Retinal pigment epithelial cell (primary cell): ENCODE data around the gene DNAH10.
"Not testable (repeated sequence)": the region's sequence is repeated elsewhere in the genome, so short reads cannot be mapped to it uniquely, and the experiment has no call there.

ENCODE experiments used
- DNase-seq: peaks from one replicate; pipeline ENCODE4 v3.0.0-alpha.2; 2010; ENCODE audit warnings: low read depth
- H3K4me3 ChIP-seq: 2 replicates; pipeline ENCODE4 v1.5.1; 2011; ENCODE audit warnings: mild to moderate bottlenecking, low read length, control low read depth, moderate library complexity
- TF ChIP-seq, protein P1 (sequence below): conservative IDR thresholded peaks from 2 replicates; pipeline ENCODE4 v1.5.1; 2011; ENCODE audit warnings: low read depth, low read length, control low read depth, inconsistent platforms

The DNAH10 gene

DNA sequence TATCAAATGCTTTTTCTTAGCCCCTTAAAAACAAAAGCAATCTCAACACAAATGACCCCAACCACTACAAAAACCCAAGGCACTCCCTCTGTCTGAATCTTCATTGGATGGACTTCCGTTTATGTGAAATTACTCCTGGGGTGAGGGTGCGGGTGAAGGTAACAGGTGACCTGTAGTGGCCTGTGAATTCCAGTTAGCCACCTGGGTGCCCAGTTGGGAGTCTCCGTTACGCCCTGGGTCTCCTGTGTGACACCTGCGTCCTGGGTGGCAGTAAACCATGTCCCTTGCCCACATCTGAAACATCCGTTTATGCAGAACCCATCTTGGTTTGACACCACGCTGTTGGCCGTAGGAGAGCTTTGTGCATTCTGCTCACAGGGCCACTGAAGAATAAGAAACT lies 148.0 kb downstream of the DNAH10 start:
- H3K4me3 ChIP-seq, result no peak overlapping the region
- TF ChIP-seq, protein P1, sequence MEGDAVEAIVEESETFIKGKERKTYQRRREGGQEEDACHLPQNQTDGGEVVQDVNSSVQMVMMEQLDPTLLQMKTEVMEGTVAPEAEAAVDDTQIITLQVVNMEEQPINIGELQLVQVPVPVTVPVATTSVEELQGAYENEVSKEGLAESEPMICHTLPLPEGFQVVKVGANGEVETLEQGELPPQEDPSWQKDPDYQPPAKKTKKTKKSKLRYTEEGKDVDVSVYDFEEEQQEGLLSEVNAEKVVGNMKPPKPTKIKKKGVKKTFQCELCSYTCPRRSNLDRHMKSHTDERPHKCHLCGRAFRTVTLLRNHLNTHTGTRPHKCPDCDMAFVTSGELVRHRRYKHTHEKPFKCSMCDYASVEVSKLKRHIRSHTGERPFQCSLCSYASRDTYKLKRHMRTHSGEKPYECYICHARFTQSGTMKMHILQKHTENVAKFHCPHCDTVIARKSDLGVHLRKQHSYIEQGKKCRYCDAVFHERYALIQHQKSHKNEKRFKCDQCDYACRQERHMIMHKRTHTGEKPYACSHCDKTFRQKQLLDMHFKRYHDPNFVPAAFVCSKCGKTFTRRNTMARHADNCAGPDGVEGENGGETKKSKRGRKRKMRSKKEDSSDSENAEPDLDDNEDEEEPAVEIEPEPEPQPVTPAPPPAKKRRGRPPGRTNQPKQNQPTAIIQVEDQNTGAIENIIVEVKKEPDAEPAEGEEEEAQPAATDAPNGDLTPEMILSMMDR, result no peak
- DNase-seq, result no peak

DNA sequence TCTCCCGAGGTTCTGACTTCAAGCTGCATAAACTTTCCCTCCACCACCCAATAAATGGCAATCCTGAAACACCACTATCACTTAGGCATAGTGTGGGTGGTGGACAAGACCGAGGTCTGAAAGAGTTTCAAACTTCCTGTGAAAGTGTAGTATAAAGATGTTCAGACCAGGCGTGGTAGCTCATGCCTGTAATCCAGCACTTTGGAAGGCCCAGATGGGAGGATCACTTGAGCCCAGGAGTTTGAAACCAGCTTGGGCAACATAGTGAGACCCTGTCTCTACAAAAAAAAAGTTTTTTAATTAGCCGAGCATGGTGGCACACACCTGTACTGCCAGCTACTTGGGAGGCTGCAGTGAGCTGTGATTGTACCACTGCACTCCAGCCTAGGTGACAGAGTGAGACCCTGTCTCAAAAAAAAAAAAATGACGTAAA lies 148.7 kb downstream of the DNAH10 start:
- DNase-seq, result no peak
- TF ChIP-seq, protein P1, result no peak
- H3K4me3 ChIP-seq, result no peak overlapping the region

DNA sequence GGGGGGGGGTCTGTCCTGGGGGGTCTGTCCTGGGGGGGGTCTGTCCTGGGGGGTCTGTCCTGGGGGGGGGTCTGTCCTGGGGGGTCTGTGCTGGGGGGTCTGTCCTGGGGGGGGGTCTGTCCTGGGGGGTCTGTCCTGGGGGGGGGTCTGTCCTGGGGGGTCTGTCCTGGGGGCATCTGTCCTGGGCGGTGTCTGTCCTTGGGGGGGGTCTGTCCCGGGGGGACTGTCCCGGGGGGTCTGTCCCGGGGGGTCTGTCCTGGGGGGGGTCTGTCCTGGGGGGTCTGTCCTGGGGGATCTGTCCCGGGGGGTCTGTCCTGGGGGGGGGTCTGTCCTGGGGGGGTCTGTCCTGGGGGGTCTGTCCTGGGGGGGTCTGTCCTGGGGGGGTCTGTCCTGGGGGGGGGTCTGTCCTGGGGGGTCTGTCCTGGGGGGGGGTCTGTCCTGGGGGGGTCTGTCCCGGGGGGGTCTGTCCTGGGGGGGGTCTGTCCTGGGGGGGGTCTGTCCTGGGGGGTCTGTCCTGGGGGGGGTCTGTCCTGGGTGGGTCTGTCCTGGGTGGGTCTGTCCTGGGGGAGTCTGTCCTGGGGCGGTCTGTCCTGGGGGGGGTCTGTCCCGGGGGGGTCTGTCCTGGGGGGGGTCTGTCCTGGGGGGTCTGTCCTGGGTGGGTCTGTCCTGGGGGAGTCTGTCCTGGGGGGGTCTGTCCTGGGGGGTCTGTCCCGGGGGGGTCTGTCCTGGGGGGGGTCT lies 149.7 kb downstream of the DNAH10 start:
- not testable (repeated sequence) for H3K4me3 ChIP-seq, DNase-seq

DNA sequence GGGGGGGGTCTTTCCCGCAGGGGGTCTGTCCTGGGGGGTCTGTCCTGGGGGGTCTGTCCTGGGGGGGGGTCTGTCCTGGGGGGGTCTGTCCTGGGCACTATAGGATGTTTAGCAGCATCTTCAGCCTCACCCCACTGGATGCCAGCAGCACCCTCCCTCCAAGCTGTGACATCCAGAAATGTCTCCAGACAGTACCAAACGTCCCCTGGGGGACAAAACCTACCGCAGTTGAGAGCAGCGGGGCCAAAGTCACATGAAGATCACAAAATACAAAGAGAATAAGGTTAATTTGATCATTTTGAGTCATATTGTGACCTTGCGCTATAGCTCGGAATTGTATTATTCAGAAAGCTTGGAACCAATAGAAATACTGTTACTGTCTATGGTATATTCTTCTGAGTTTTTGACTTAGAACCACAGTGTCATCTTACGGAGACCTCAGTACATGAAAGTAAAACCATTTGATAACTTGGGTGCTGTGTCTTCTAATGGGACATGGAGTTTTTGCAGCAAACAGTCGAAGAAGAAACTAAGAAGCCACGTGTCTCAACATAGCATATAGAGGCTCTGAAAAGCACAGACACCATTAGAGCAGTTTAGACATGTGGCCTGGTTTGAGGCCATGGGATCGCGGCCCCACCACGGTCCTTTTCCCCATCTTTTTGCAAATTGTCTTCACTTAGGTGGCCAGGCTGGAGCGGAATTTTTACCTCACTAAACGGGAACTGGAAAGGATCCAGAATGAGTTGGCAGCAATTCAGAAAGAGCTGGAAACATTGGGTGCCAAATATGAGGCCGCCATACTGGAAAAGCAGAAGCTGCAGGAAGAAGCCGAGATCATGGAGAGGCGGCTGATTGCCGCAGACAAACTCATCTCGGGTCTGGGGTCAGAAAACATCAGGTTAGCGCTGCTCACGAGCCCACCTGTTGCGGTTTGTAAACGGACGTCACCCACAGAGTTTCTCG lies 150.6 kb downstream of the DNAH10 start:
- TF ChIP-seq, protein P1, result no peak
- DNase-seq, result no peak
- no peak overlapping the region for H3K4me3 ChIP-seq

DNA sequence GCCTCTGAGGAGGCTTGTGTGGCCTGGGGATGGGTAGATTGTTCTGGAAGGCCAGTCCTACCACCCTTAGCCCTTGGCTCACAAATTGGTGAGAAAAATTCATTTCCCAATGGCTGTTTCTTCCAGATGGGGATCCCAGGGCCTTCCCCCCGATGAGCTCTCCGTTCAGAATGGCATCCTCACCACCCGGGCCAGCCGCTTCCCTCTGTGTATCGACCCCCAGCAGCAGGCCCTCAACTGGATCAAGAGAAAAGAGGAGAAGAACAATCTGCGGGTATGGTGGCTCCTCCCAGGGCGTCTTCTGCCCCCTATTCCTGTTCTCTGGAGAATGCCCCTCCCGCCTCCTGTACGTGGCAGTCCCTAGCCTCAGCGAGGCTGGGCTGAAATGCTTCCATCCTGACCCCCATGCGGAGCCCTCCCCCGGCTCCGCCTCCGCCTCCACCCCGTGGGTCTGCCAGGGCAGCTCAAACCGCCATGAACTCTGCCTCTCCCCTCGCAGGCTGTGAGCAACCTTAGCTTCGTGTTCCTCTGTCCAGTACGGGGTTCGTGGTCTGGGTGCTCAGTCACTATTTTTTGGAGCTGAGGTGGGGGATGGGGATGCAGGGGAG lies 152.7 kb downstream of the DNAH10 start:
- TF ChIP-seq, protein P1, result no peak
- no peak for DNase-seq
- no peak overlapping the region for H3K4me3 ChIP-seq

DNA sequence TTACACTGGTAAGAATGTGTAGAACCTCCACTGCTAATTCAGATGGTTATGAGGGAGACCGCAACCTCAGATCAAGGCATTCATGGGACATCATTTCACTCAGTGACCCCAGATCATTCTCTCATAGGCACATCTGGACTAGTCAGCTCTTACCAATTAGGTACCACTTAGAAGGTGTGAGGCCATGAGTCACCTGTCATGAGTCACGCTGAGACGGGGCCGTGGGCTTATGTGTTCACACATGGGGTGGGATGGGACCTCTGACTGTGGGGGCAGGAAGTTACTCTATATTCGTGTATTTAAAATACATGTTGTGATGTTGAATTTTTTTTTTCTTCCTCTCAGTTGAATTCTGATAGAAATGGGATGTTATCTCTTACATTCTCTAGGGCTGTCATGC lies 154.6 kb downstream of the DNAH10 start:
- DNase-seq, result no peak
- TF ChIP-seq, protein P1, result no peak
- no peak overlapping the region for H3K4me3 ChIP-seq

DNA sequence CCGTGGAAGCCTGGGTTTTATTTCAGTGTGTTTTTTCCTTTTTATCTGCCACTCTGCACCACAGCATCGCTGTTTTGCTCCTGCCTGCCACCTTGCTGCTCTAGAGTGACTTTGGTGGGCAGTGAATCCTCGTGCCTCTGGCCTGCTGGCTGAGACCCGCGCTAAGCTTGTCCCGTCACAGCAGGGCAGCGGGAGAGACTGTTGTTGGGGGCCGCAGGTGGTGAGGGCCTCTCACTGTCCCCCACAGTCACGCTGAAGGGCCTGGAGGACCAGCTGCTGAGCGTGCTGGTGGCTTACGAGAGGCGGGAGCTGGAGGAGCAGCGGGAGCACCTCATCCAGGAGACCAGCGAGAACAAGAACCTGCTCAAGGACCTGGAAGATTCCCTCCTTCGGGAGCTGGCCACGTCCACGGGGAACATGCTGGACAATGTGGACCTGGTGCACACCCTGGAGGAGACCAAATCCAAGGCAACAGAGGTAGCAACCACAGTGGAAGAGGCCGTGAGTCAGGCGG lies 155.3 kb downstream of the DNAH10 start:
- DNase-seq, result no peak
- TF ChIP-seq, protein P1, result no peak
- no peak overlapping the region for H3K4me3 ChIP-seq
